ENCODE results near the gene ADPRHL1. TPM values are rescaled to one million over a fixed set of nuclear protein-coding genes. Genes with fewer than 3 reads are reported as not detected.
"Not testable (repeated sequence)": the region's sequence is repeated elsewhere in the genome, so short reads cannot be mapped to it uniquely, and the experiment has no call there.

ADPRHL1 gene
- total RNA-seq, 1 experiment from 2014 or later = 4.9 TPM

- Mint-ChIP-seq H3K27ac (ENCODE audit: unreplicated experiment) (no peak overlapping the region), H3K27me3 (ENCODE audit: insufficient read depth, unreplicated experiment) (no peaks in the 10 kb centered on the region), H3K4me3 (ENCODE audit: unreplicated experiment) (no peak overlapping the region), H3K36me3 (ENCODE audit: insufficient read depth, unreplicated experiment) (peaks cover 6% of the 10 kb centered on the region), H3K4me1 (ENCODE audit: low read depth, unreplicated experiment) (no peaks in the 10 kb centered on the region), H3K9me3 (ENCODE audit: unreplicated experiment) (no peaks in the 10 kb centered on the region)
- H3K27me3 ChIP-seq (replicated peaks; ENCODE audit: control insufficient read depth, insufficient read depth, low read length) = no peaks in the 10 kb centered on the region
- TF ChIP-seq CTCF (IDR thresholded peaks at IDR 0.05; ENCODE audit: insufficient read depth in 1 of 2, low read depth in 1 of 2, low read length in 1 of 2, severe bottlenecking in 1 of 2, unreplicated experiment in 1 of 2) = no peak
- no peaks in the 10 kb centered on the region; the same call in 1 of the 2 replicates for H3K4me1 ChIP-seq
- no peaks in the 10 kb centered on the region for H3K36me3 ChIP-seq (ENCODE audit: control insufficient read depth, insufficient read depth, low read length)
- DNase-seq = no peak
- ChIA-PET CTCF (interaction anchor here (0.6 kb wide), 1 partner anchor 82 kb away, joined by 5 read pairs; no protein-coding TSS in a partner anchor), POLR2A (no interaction called here)
- H3K9me3 ChIP-seq = no peaks in the 10 kb centered on the region; the same call in 1 of the 2 replicates
- H3K4me3 ChIP-seq (ENCODE audit: low read depth, low read length) = no peak overlapping the region
- intact Hi-C loops (cut with micrococcal nuclease; ENCODE audit: unreplicated experiment) = no loop called here
- no TSS peak for BruUV-seq (replicated peaks)
Measured at GRCh38 chr13:113374511-113375175, 78.6 kb downstream of the ADPRHL1 start.

GRCh38 chr13:113373811-113374485, 79.3 kb downstream of the ADPRHL1 start:
- ChIA-PET CTCF (interaction anchor here (1.5 kb wide), 1 partner anchor 52 kb away, joined by 3 read pairs; no protein-coding TSS in a partner anchor), POLR2A (no interaction called here)
- H3K9me3 Mint-ChIP-seq (ENCODE audit: unreplicated experiment) = no peaks in the 10 kb centered on the region
- H3K4me1 Mint-ChIP-seq (ENCODE audit: low read depth, unreplicated experiment) = no peaks in the 10 kb centered on the region
- no peak overlapping the region for H3K4me3 ChIP-seq (ENCODE audit: low read depth, low read length)
- peaks cover 6% of the 10 kb centered on the region for H3K36me3 Mint-ChIP-seq (ENCODE audit: insufficient read depth, unreplicated experiment)
- H3K27ac Mint-ChIP-seq (ENCODE audit: unreplicated experiment) = no peak overlapping the region
- no peak overlapping the region for H3K4me3 Mint-ChIP-seq (ENCODE audit: unreplicated experiment)
- H3K27me3 ChIP-seq (replicated peaks; ENCODE audit: control insufficient read depth, insufficient read depth, low read length) = no peaks in the 10 kb centered on the region
- BruUV-seq (replicated peaks) = no TSS peak
- no peaks in the 10 kb centered on the region for H3K4me1 ChIP-seq
- TF ChIP-seq CTCF (IDR thresholded peaks at IDR 0.05; ENCODE audit: insufficient read depth in 1 of 2, low read depth in 1 of 2, low read length in 1 of 2, severe bottlenecking in 1 of 2, unreplicated experiment in 1 of 2) = no peak
- no peaks in the 10 kb centered on the region for H3K36me3 ChIP-seq (ENCODE audit: control insufficient read depth, insufficient read depth, low read length)
- DNase-seq = no peak
- no peaks in the 10 kb centered on the region; the same call in 1 of the 2 replicates for H3K9me3 ChIP-seq
- intact Hi-C loops (cut with micrococcal nuclease; ENCODE audit: unreplicated experiment) = loop anchor here (1.0 kb wide), 2 partner anchors 17 to 99 kb away; no protein-coding TSS in a partner anchor
- H3K27me3 Mint-ChIP-seq (ENCODE audit: insufficient read depth, unreplicated experiment) = no peaks in the 10 kb centered on the region

DNA sequence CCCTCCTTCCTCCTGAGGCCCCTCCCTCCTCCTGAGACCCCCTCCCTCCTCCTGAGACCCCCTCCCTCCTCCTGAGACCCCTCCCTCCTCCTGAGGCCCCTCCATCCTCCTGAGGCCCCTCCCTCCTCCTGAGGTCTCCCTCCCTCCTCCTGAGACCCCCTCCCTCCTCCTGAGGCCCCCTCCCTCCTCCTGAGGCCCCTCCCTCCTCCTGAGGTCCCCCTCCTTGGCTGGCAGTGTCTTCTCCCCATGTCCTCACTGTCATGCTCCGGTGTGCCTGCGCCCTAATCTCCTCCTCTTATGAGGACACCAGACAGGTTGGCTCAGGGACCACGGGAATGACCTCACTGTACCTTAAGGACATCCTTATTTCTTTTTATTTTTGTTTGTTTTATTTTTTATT, 81.6 kb downstream of the ADPRHL1 start:
- H3K27ac Mint-ChIP-seq (ENCODE audit: unreplicated experiment); POLR2A ChIA-PET; H3K4me3 ChIP-seq (ENCODE audit: low read depth, low read length); H3K4me3 Mint-ChIP-seq (ENCODE audit: unreplicated experiment); DNase-seq; H3K9me3 ChIP-seq; H3K4me1 ChIP-seq; H3K27me3 ChIP-seq (replicated peaks; ENCODE audit: control insufficient read depth, insufficient read depth, low read length); H3K27me3 Mint-ChIP-seq (ENCODE audit: insufficient read depth, unreplicated experiment); CTCF ChIA-PET; H3K9me3 Mint-ChIP-seq (ENCODE audit: unreplicated experiment); intact Hi-C loops (cut with micrococcal nuclease; ENCODE audit: unreplicated experiment); BruUV-seq (replicated peaks); H3K4me1 Mint-ChIP-seq (ENCODE audit: low read depth, unreplicated experiment); H3K36me3 ChIP-seq (ENCODE audit: control insufficient read depth, insufficient read depth, low read length): not testable (repeated sequence)
- peaks cover 12% of the 10 kb centered on the region for H3K36me3 Mint-ChIP-seq (ENCODE audit: insufficient read depth, unreplicated experiment)
